GM19463 (cell line): ENCODE measurements around the gene SCAMP4.

ENCODE experiments used
- ATAC-seq: cut with Tn5 transposase; IDR thresholded peaks from one replicate; pipeline ENCODE4 v1.9.1; 2021; ENCODE audit warnings: mild to moderate bottlenecking, moderate library complexity; ENCODE audit not compliant: unreplicated experiment

The SCAMP4 gene

DNA sequence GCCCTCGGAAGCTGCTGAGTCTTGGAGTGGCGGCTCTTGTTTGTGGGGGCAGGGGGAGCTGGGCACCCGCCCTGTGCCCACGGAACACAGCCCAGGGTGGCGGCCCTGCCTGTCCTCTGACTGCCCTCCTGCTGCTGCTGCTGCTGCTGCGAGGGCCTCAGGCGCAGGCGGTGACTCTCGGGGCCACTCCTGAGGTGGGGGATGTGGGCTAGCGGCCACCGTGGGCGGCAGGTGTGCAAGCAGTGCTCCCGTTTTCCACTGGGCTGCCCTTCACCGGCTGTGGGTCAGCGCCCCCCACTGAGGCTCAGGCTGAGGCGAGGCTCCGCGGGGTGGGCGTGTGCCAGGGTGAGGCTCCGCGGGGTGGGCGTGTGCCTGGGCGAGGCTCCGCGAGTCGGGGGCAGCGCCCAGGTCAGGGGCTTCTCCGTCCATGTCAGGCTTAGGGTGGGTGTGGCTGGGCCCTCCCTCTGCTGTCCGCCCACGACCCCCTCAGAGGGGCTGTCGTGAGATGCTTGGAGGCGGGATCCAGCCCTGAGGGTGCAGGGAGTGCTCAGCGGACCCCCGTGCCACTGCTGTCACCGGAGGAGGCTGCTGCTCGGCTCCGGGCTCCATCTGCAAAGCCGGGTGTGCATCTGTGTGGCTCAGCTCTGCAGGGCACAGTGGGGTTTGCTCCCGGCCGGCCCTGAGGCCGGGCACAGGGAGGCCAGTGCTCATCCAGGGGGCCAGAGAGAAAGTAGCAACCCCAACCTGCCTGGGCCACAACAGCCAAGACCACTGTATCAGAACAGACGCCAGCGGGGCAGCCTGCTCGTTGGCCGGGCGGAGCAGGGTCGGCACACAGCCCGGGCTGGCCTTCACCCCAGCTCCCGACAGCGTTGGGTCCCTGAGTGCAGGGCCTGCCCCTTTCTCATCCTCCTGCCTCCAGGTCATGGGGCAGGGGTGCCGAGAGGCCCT is 50.2 kb downstream of the SCAMP4 start:
- no peak for ATAC-seq

GRCh38 chr19:1956122-1956494 is 50.9 kb downstream of the SCAMP4 start:
- ATAC-seq = no peak

- no peak for ATAC-seq
Observed at GRCh38 chr19:1956868-1957492, 51.8 kb downstream of the SCAMP4 start.

DNA sequence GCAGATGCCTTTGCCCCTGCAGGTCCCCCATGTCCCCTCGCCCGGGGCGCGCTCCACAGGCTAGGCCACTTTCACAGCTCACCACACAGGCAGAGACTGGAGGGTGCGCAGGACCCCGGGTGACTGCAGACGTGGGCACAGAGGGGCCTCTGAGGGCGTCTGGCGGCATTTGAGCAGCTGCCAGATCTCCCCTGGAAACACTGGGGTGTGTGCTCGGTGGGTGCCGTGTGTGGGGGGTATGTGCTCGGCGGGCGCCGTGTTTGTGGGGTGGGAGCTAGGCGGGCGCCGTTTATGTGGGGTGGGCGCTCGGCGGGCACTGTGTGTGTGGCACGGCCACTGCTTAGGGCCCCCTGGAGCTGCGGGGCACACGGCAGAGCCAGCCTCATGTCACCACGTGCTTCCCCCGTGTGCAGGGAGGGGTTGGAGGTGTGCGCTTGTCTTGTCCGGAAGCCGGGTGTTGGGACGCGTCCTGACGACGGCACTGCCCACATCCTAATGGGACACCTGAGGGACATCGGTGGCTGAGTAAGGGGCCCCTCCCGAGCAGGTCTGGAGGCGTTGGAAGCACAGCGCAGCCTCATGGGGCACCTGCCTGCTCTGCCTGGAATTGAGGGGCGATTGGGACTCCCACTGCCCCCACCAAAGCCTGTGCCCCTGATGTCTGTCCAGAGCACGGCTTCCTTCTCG is 52.5 kb downstream of the SCAMP4 start:
- ATAC-seq = no peak

- ATAC-seq = no peak
Observed at GRCh38 chr19:1959928-1960589, 54.9 kb downstream of the SCAMP4 start.

DNA sequence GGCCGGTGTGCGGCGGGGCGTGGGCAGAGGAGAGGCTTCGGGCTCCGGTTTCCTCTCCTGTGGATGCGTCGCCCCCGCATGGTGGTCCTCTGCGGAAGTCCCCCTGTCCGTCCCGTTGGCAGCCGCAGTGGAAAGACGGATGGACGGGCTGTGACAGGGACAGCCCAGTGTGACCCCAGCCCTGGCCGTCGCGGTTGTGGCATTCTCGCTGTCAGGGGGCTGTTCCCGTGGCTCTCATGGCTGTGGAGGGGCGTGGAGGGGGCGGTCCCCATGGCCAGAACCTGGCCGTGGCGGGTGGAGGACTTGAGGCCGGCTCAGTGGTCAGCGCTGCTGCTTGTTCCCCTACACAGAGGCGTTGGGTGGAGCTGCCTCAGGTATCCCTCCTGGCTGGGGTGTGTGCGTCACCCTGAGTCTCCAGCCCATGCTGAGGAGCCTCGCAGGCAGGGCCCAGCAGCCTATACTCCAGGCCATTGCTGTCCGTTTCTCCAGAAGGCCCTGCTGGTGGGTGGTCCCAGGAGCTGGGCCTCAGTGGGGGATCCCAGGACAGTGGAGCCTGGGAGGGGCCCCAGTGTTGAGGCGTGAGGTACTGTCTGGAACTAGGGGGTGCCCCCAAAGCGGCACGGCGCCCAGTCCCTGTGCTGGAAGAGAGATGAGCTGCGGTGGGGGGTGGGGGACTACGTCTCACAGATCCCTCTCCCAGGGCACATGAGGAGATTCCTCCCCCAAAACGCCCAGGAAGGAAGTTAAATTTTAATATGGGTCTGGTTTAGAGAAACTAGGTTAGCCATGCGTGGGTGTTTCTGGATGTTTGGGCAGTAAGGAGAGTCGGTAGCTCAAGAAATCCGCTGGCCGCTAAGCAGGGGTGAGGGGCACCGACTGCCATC is 56.0 kb downstream of the SCAMP4 start:
- ATAC-seq = no peak

- no peak for ATAC-seq
Observed at GRCh38 chr19:1962674-1963073, 57.5 kb downstream of the SCAMP4 start.

- ATAC-seq = no peak
Observed at GRCh38 chr19:1967087-1967608, 61.9 kb downstream of the SCAMP4 start.

GRCh38 chr19:1968279-1969175 is 63.3 kb downstream of the SCAMP4 start:
- ATAC-seq = no peak

- ATAC-seq = no peak
Observed at GRCh38 chr19:1969176-1970002, 64.2 kb downstream of the SCAMP4 start.

DNA sequence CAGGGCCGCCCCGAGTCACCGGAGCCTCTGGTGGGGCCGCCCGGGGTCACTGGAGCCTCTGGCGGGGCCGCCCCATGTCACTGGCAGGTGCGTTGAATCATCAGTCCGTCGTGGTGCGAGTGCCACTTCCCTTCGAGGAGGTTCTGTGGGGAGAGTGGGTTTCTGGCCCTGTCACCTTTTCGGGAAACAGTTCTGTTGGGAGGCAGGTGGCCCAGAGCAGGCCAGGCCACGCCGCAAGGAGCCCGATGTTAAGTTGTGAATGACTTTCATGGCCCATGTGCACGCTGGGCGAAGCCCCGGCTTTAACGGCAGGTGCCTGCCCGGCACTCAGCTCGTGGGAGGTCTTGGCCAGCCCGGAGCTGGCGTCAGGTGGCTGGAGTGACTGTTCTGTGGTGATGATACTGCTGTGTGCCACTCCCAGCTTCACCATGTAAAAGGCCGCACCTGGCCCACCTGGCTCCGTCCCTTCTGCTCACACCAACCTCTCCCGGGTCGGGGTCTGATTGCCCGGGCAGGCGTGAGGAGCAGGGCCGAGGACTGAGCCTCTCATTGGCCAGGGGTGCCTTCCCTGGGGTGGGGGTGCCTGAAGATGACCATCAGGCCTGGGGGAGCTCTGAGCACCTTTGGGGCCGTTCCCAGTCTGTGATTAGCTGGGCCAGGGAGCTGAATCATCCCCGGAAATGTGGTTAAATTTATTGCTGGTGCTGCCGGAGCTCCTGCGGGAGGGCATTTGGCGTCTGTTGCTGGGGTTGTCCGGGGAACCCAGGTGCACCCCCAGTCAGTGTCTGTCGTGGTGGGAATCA is 65.0 kb downstream of the SCAMP4 start:
- no peak for ATAC-seq

DNA sequence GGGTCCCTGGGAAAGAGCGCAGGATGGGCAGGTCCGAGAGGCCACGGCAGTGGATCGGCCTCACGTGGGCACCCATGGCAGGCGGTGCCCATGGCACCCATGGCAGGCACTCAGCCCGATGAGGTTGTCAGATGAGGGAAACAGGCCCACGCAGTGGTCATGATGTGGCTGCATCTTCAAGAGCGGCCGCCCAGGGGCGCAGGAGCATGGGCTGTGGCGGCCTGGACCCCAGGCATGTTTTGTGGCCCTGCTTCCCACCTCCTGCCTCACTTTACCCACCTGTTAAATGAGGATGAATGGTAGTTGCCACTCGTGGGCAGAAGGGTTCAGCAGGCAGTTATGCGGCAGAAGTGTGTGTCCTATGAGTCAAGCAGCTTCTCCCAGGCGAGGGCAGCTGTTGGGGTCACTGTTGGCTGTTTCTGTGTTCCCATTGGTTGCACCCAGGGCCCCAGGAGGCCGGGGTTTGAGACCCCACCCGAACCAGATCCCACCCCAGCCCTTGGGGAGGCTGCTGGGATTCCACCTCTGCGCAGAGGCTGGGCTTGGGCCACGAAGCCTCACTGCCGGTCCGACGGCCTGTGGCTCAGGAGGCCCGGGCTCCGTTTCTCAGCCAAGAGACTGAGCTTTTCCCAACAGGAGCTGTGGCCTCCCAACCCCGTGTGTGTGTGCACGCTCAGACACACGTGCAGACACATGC is 65.8 kb downstream of the SCAMP4 start:
- no peak for ATAC-seq

- no peak for ATAC-seq
Observed at GRCh38 chr19:1974381-1975161, 69.4 kb downstream of the SCAMP4 start.

- no peak for ATAC-seq
Observed at GRCh38 chr19:1975162-1975480, 69.9 kb downstream of the SCAMP4 start.
